Spleen (tissue), 11 donors: Measurements from ENCODE around the gene FLT1. TPM values are rescaled to one million over a fixed set of nuclear protein-coding genes. Genes with fewer than 3 reads are reported as not detected.

ENCODE experiments used
- DNase-seq: peaks from one replicate; pipeline ENCODE4 v3.0.0-alpha.2; 2020
- H3K27ac ChIP-seq, 8 donors: fragments of 200-600 bp; sonication (generic) in 7 of 8; 1 replicate in 4 of 8; 2 replicates in 4 of 8; pipeline versions ENCODE4 v1.5.0 to v1.8.0; 2016 to 2021; ENCODE audit warnings: inconsistent platforms in 4 of 8, mild to moderate bottlenecking in 4 of 8, moderate library complexity in 1 of 8
- H3K27me3 ChIP-seq, 7 donors: fragments of 200-600 bp; sonication (generic) in 6 of 7; replicated peaks in 1 of 7; 1 replicate in 4 of 7; 2 replicates in 3 of 7; pipeline versions ENCODE4 v1.5.0 to v1.8.0; 2016 to 2021; ENCODE audit warnings: inconsistent platforms in 3 of 7, mild to moderate bottlenecking in 1 of 7
- H3K36me3 ChIP-seq, 6 donors: fragments of 200-600 bp; sonication (generic) in 5 of 6; 1 replicate in 4 of 6; 2 replicates in 2 of 6; pipeline versions ENCODE4 v1.5.0 to v1.8.0; 2016 to 2021; ENCODE audit warnings: inconsistent platforms in 2 of 6
- H3K4me1 ChIP-seq, 6 donors: fragments of 200-600 bp; sonication (generic) in 5 of 6; 1 replicate in 3 of 6; 2 replicates in 3 of 6; pipeline versions ENCODE4 v1.5.0 to v1.8.0; 2016 to 2021; ENCODE audit warnings: inconsistent platforms in 3 of 6
- H3K4me3 ChIP-seq, 8 donors: fragments of 200-600 bp; sonication (generic) in 7 of 8; 1 replicate in 4 of 8; 2 replicates in 4 of 8; pipeline versions ENCODE4 v1.5.0 to v1.8.0; 2016 to 2021; ENCODE audit warnings: inconsistent platforms in 4 of 8, mild to moderate bottlenecking in 4 of 8, moderate library complexity in 2 of 8
- H3K9me3 ChIP-seq, 8 donors: fragments of 200-600 bp; sonication (generic) in 7 of 8; 1 replicate in 4 of 8; 2 replicates in 4 of 8; pipeline versions ENCODE4 v1.5.0 to v1.8.0; 2016 to 2021; ENCODE audit warnings: inconsistent platforms in 4 of 8
- CTCF ChIP-seq, 11 experiments: fragments of 200-600 bp in 7 of 11; fragments of 450-650 bp in 4 of 11; sonication (generic) in 4 of 11; IDR thresholded peaks in 8 of 11; conservative IDR thresholded peaks in 3 of 11; 1 replicate in 7 of 11; 2 replicates in 4 of 11; pipeline versions ENCODE4 v1.4.0 to v1.8.0; 2016 to 2021; ENCODE audit warnings: antibody characterized with exemption in 11 of 11, inconsistent platforms in 4 of 11, mild to moderate bottlenecking in 1 of 11
- POLR2A ChIP-seq, 3 donors: fragments of 450-650 bp; IDR thresholded peaks; one replicate each; pipeline ENCODE4 v1.5.1; 2017; ENCODE audit warnings: antibody characterized with exemption in 3 of 3, mild to moderate bottlenecking in 1 of 3
- POLR2AphosphoS5 ChIP-seq, 3 donors: sonication (generic); formaldehyde crosslinking; IDR thresholded peaks; one replicate each; pipeline ENCODE4 v1.5.1; 2017; ENCODE audit warnings: antibody characterized with exemption in 3 of 3
- WGBS, 5 donors: extraction: QIAGEN DNeasy Blood & Tissue Kit in 3 of 5; methylation state at CpG; one replicate each; pipeline versions ENCODE4 v1.1.5 to v1.1.7; 2013 to 2018; 5-methylcytosine and 5-hydroxymethylcytosine counted together
- intact Hi-C: fragments of 100-400 bp; cut with DNase I; formaldehyde crosslinking; loops from one replicate; pipeline ENCODE4 v1.15.0; 2023; ENCODE audit warnings: low total_unique reads
- polyA plus RNA-seq, 3 donors: library from polyadenylated mRNA; stranded (reverse); fragments of 200-250 nt; gene quantifications; one replicate each; pipeline ENCODE4 v1.2.1, GENCODE V29; 2013
- total RNA-seq, 7 donors: library from RNA; depleted of rRNA in 3 of 7; stranded (reverse); fragments of >200 nt in 3 of 7; fragmentation: NEBNext Ultra II Directional in 4 of 7; extraction: Animal tissue kit (Norgen Biotek cat#: 25700) in 4 of 7; gene quantifications; one replicate each; pipeline versions ENCODE4 v1.1.0 to v1.2.1, GENCODE V29; 2016 to 2021
- donor health status: healthy with polysubstance abuse.
- donor health status: DM: no; HTN: no; CAD: no; lungs with moderate emphysema.
- donor health status: DM: no; HTN: no; CAD: no.
- donor health status: Bipolar disorder and iron deficiency.
- donor health status: healthy.
- donor health status: DM: no; HTN: no; CAD: no.
- donor health status: DM: yes; HTN: yes; CAD: no.

FLT1 gene
- total and polyA plus RNA-seq, 10 donors: 1.2 to 70.6 (median 55.4) TPM

DNA sequence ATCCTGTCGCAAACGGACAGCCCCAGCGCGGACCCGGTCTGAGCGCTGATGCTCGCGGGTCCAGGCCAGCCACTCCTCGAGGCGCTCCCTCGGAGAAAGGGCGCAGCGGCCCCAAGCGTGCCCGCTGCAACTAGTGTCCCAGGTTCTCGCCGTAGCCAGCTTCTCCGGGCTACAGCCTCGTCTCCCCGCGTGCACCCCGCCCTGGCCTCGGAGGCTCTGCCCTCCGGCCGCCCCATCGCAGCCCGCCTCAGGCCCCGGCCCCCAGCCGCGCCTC is 487 bp downstream of the FLT1 start:
- H3K9me3 ChIP-seq: no peaks in the 10 kb centered on the region
- peaks cover 15 to 67% (median 43%) of the 10 kb centered on the region in 6 donors for H3K4me1 ChIP-seq
- H3K4me3 ChIP-seq: peak overlapping the region; percentile 49 to 80 (median 60)
- H3K27me3 ChIP-seq: peaks cover 3 to 87% (median 60%) of the 10 kb centered on the region in 7 donors
- peak overlapping the region in 7 of 8 donors; percentile 61 to 80 (median 79) for H3K27ac ChIP-seq
- DNase-seq: no peak
- WGBS, 5 donors: 0 to 6% (median 1%) methylated on average over 17 to 30 of the region's 30 CpGs
- TF ChIP-seq CTCF (IDR thresholded peaks at IDR 0.05 in 8 of 11, conservative IDR thresholded peaks at IDR 0.05 in 3 of 11) (no peak), POLR2AphosphoS5 (IDR thresholded peaks at IDR 0.05) (no peak), POLR2A (IDR thresholded peaks at IDR 0.05) (no peak)
- no peaks in the 10 kb centered on the region for H3K36me3 ChIP-seq
- intact Hi-C loops: loop anchor here (10.0 kb wide), 1 partner anchor 140 kb away; no protein-coding TSS in a partner anchor

- no peaks in the 10 kb centered on the region for H3K36me3 ChIP-seq
- intact Hi-C loops: loop anchor here (10.0 kb wide), 1 partner anchor 141 kb away; no protein-coding TSS in a partner anchor
- peaks cover 15 to 71% (median 46%) of the 10 kb centered on the region in 6 donors for H3K4me1 ChIP-seq
- peak; percentile 78 for DNase-seq
- WGBS, 5 donors: 2 to 3% (median 2%) methylated on average over 15 to 60 of the region's 60 CpGs
- peak overlapping the region; percentile 49 to 80 (median 60) for H3K4me3 ChIP-seq
- no peak for TF ChIP-seq CTCF (IDR thresholded peaks at IDR 0.05 in 8 of 11, conservative IDR thresholded peaks at IDR 0.05 in 3 of 11)
- peak; percentile 11 to 70 (median 41) for TF ChIP-seq POLR2AphosphoS5 (IDR thresholded peaks at IDR 0.05)
- H3K27me3 ChIP-seq: peaks cover 3 to 87% (median 60%) of the 10 kb centered on the region in 7 donors
- peak overlapping the region in 7 of 8 donors; percentile 61 to 80 (median 79) for H3K27ac ChIP-seq
- H3K9me3 ChIP-seq: no peaks in the 10 kb centered on the region
Measured at GRCh38 chr13:28493740-28494503, 1.0 kb downstream of the FLT1 start.

DNA sequence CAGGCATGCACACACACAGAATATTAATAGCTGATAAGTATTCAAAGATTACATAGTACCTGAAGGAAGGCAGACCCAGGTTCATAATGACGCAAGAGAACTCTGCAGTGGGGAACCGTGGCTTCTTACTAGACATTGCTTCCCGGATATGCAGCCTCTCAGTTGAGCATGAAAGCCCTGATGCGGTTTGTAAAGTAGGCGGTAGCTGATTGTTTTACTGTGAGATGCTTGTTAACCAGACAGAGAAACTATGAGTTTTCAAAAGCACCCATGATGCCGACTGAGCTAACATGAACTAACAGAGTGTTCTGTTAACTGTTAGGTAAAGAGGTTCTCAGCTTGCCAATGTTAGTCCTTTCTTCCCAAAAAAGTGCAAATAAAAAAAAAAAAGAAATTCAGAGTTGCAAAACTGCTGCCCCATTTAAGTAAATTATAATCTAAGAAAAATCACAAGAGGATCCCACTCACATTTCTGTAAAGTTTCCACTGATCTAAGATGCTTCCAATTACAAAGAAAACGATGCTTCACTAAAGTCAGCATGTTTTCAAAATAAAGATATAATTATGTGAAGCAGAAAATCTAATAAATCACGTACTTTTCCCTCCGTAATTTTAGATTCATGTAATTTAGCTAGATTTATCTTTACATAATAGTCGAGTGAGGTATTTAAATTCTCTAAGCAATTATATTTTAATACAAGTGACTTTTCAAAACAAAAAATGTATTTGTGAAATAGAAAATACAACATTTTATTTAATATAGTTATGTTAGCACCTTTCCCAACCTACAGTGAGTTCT is 2.2 kb downstream of the FLT1 start:
- H3K27me3 ChIP-seq: peaks cover 3 to 80% (median 60%) of the 10 kb centered on the region in 7 donors
- no peak for DNase-seq
- H3K9me3 ChIP-seq: no peaks in the 10 kb centered on the region
- H3K27ac ChIP-seq: peak overlapping the region in 1 of 8 donors; percentile 79
- TF ChIP-seq POLR2A (IDR thresholded peaks at IDR 0.05): no peak
- TF ChIP-seq CTCF (IDR thresholded peaks at IDR 0.05 in 8 of 11, conservative IDR thresholded peaks at IDR 0.05 in 3 of 11): no peak
- no peak for TF ChIP-seq POLR2AphosphoS5 (IDR thresholded peaks at IDR 0.05)
- WGBS, 5 donors: 54 to 64% (median 58%) methylated on average over 10 of the region's 10 CpGs
- intact Hi-C loops: loop anchor here (10.0 kb wide), 1 partner anchor 142 kb away; no protein-coding TSS in a partner anchor
- peak overlapping the region in 6 of 8 donors; percentile 52 to 80 (median 64) for H3K4me3 ChIP-seq
- peaks cover 15 to 79% (median 49%) of the 10 kb centered on the region in 6 donors for H3K4me1 ChIP-seq
- H3K36me3 ChIP-seq: no peaks in the 10 kb centered on the region
